KMS-11 (cell line): ENCODE results near the gene KMT2C.
"Not testable (repeated sequence)": the region's sequence is repeated elsewhere in the genome, so short reads cannot be mapped to it uniquely, and the experiment has no call there.

ENCODE experiments used
- H2AFZ ChIP-seq: fragments of 200-600 bp; sonication (generic); 2 replicates; pipeline ENCODE4 v1.6.1; 2016; ENCODE audit warnings: antibody characterized with exemption, mixed run types, low read depth
- H3K27ac ChIP-seq: fragments of 200-600 bp; sonication (generic); 2 replicates; pipeline ENCODE4 v1.6.1; 2016; ENCODE audit warnings: mild to moderate bottlenecking, mixed run types
- H3K27me3 ChIP-seq: fragments of 200-600 bp; sonication (generic); 2 replicates; pipeline ENCODE4 v1.6.1; 2017; ENCODE audit warnings: mild to moderate bottlenecking, low read depth, mixed run types, moderate library complexity; ENCODE audit not compliant: insufficient read depth
- H3K36me3 ChIP-seq: fragments of 200-600 bp; sonication (generic); 2 replicates; pipeline ENCODE4 v1.6.1; 2017; ENCODE audit warnings: mild to moderate bottlenecking, mixed run types; ENCODE audit not compliant: insufficient read depth
- H3K4me1 ChIP-seq: fragments of 200-600 bp; sonication (generic); 2 replicates; pipeline ENCODE4 v1.6.1; 2016; ENCODE audit warnings: mild to moderate bottlenecking, low read depth, mixed run types; ENCODE audit not compliant: poor library complexity, severe bottlenecking
- H3K4me2 ChIP-seq: fragments of 200-600 bp; sonication (generic); 2 replicates; pipeline ENCODE4 v1.7.0; 2016; ENCODE audit warnings: mild to moderate bottlenecking, mixed run types
- H3K4me3 ChIP-seq: fragments of 200-600 bp; sonication (generic); IDR thresholded peaks from 2 replicates; pipeline ENCODE4 v1.6.1; 2017; ENCODE audit warnings: low read depth, low read length, mixed read lengths; ENCODE audit not compliant: insufficient read depth
- H3K79me2 ChIP-seq: fragments of 200-600 bp; sonication (generic); 2 replicates; pipeline ENCODE4 v1.6.1; 2016; ENCODE audit warnings: low read depth, mixed run types; ENCODE audit not compliant: insufficient read depth
- H3K9ac ChIP-seq: fragments of 200-600 bp; sonication (generic); 2 replicates; pipeline ENCODE4 v1.6.1; 2016; ENCODE audit warnings: mild to moderate bottlenecking, mixed run types
- H4K20me1 ChIP-seq: fragments of 200-600 bp; sonication (generic); 2 replicates; pipeline ENCODE4 v1.6.1; 2016; ENCODE audit warnings: mild to moderate bottlenecking, mixed run types; ENCODE audit not compliant: insufficient read depth
- TF ChIP-seq, protein P1 (sequence below): fragments of 200-600 bp; sonication (generic); conservative IDR thresholded peaks from 2 replicates; pipeline ENCODE4 v1.6.1; 2017; ENCODE audit warnings: low read depth, mild to moderate bottlenecking, antibody characterized with exemption, low read length, moderate library complexity, mixed read lengths

The KMT2C gene

GRCh38 chr7:152462995-152463708 is 27.3 kb upstream of the KMT2C start:
- H3K4me2 ChIP-seq: peak overlapping the region; percentile 74
- peaks cover 5% of the 10 kb centered on the region for H3K4me1 ChIP-seq
- H3K27me3 ChIP-seq: no peaks in the 10 kb centered on the region
- H3K79me2 ChIP-seq: no peaks in the 10 kb centered on the region
- peak overlapping the region; percentile 52; the same call in 1 of the 2 replicates for H3K9ac ChIP-seq
- H3K4me3 ChIP-seq: no peak overlapping the region
- H3K27ac ChIP-seq: no peak overlapping the region; the same call in 1 of the 2 replicates
- TF ChIP-seq, protein P1, sequence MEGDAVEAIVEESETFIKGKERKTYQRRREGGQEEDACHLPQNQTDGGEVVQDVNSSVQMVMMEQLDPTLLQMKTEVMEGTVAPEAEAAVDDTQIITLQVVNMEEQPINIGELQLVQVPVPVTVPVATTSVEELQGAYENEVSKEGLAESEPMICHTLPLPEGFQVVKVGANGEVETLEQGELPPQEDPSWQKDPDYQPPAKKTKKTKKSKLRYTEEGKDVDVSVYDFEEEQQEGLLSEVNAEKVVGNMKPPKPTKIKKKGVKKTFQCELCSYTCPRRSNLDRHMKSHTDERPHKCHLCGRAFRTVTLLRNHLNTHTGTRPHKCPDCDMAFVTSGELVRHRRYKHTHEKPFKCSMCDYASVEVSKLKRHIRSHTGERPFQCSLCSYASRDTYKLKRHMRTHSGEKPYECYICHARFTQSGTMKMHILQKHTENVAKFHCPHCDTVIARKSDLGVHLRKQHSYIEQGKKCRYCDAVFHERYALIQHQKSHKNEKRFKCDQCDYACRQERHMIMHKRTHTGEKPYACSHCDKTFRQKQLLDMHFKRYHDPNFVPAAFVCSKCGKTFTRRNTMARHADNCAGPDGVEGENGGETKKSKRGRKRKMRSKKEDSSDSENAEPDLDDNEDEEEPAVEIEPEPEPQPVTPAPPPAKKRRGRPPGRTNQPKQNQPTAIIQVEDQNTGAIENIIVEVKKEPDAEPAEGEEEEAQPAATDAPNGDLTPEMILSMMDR: no peak
- peak overlapping the region; percentile 98 for H2AFZ ChIP-seq
- no peaks in the 10 kb centered on the region for H3K36me3 ChIP-seq
- no peaks in the 10 kb centered on the region for H4K20me1 ChIP-seq

GRCh38 chr7:152459724-152460251 is 24.0 kb upstream of the KMT2C start:
- Histone ChIP-seq H2AFZ (no peak overlapping the region), H3K4me2 (no peak overlapping the region), H3K79me2 (no peaks in the 10 kb centered on the region), H4K20me1 (no peaks in the 10 kb centered on the region), H3K27ac (no peak overlapping the region), H3K4me3 (no peak overlapping the region), H3K4me1 (no peaks in the 10 kb centered on the region), H3K9ac (no peak overlapping the region), H3K27me3 (no peaks in the 10 kb centered on the region), H3K36me3 (no peaks in the 10 kb centered on the region)
- TF ChIP-seq, protein P1: no peak

DNA sequence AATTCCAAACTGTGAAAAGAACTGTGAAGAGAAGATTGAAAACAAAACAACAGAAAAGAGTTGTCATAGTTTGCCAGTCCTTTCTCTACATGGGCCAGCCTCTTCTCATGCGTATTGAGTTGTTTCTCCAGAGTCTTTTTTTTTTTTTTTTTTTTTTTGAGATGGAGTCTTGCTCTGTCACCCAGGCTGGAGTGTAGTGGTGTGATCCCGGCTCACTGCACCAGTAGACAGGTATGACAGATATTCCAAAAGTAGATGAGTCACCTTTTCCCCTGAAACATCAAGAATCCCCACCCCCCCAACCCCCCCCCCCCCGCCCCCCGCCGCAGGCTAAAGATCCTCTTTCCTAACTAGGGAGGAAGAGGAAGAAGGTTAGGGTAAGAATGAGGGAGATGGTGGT is 15.6 kb upstream of the KMT2C start:
- TF ChIP-seq, protein P1: no peak
- no peaks in the 10 kb centered on the region for H3K27me3 ChIP-seq
- H3K36me3 ChIP-seq: no peaks in the 10 kb centered on the region
- H3K27ac ChIP-seq: no peak overlapping the region
- no peak overlapping the region for H3K4me3 ChIP-seq
- H3K4me2 ChIP-seq: no peak overlapping the region
- H3K4me1 ChIP-seq: no peaks in the 10 kb centered on the region
- no peak overlapping the region for H3K9ac ChIP-seq
- H2AFZ ChIP-seq: no peak overlapping the region
- no peaks in the 10 kb centered on the region for H3K79me2 ChIP-seq
- H4K20me1 ChIP-seq: no peaks in the 10 kb centered on the region

- not testable (repeated sequence) for H3K4me1 ChIP-seq, H3K36me3 ChIP-seq, H3K4me3 ChIP-seq, H3K27me3 ChIP-seq, H4K20me1 ChIP-seq, H3K9ac ChIP-seq, H3K79me2 ChIP-seq, H3K4me2 ChIP-seq, H3K27ac ChIP-seq, H2AFZ ChIP-seq
These were observed 9.7 kb upstream of the KMT2C start for GRCh38 chr7:152445386-152446008.

GRCh38 chr7:152443586-152443985 is 7.8 kb upstream of the KMT2C start:
- no peak overlapping the region for H2AFZ ChIP-seq
- no peaks in the 10 kb centered on the region for H4K20me1 ChIP-seq
- H3K4me3 ChIP-seq: no peak overlapping the region
- no peaks in the 10 kb centered on the region for H3K4me1 ChIP-seq
- H3K9ac ChIP-seq: no peak overlapping the region
- no peaks in the 10 kb centered on the region for H3K36me3 ChIP-seq
- no peaks in the 10 kb centered on the region for H3K27me3 ChIP-seq
- H3K27ac ChIP-seq: no peak overlapping the region
- H3K79me2 ChIP-seq: no peaks in the 10 kb centered on the region
- TF ChIP-seq, protein P1: no peak
- no peak overlapping the region for H3K4me2 ChIP-seq
